Measurements from ENCODE around the gene UCHL1. TPM values are rescaled to one million over a fixed set of nuclear protein-coding genes. Genes with fewer than 3 reads are reported as not detected.

Gene UCHL1
- total and polyA plus RNA-seq, 4 donors: 411 to 1,287 (median 1,019) TPM

- Histone ChIP-seq H3K4me1 (ENCODE audit: control insufficient read depth, insufficient read depth, low read length) (peaks cover 18% of the 10 kb centered on the region), H3K27me3 (ENCODE audit: control insufficient read depth, insufficient read depth, low read length) (no peaks in the 10 kb centered on the region), H3K9me3 (ENCODE audit: control insufficient read depth, insufficient read depth, low read length) (no peaks in the 10 kb centered on the region), H3K36me3 (ENCODE audit: control insufficient read depth, insufficient read depth, low read length) (no peaks in the 10 kb centered on the region), H3K4me3 (ENCODE audit: low read depth, low read length) (no peak overlapping the region), H3K27ac (ENCODE audit: low read depth, low read length) (peak overlapping the region; percentile 11)
- 13% methylated on average over 4 of the region's 8 CpGs for WGBS (ENCODE audit: insufficient coverage)
- peak in 1 of 6 donors; percentile 36 for DNase-seq (ENCODE audit: low read depth in 4 of 6, low spot score in 6 of 6)
These were observed 41.9 kb upstream of the UCHL1 start for GRCh38 chr4:41214825-41215146.

- H3K9me3 ChIP-seq (ENCODE audit: control insufficient read depth, insufficient read depth, low read length): no peaks in the 10 kb centered on the region
- no peak overlapping the region for H3K4me3 ChIP-seq (ENCODE audit: low read depth, low read length)
- peak in 1 of 6 donors; percentile 48 for DNase-seq (ENCODE audit: low read depth in 4 of 6, low spot score in 6 of 6)
- H3K36me3 ChIP-seq (ENCODE audit: control insufficient read depth, insufficient read depth, low read length): no peaks in the 10 kb centered on the region
- no peak overlapping the region for H3K27ac ChIP-seq (ENCODE audit: low read depth, low read length)
- no peaks in the 10 kb centered on the region for H3K27me3 ChIP-seq (ENCODE audit: control insufficient read depth, insufficient read depth, low read length)
- 63% methylated on average over 5 of the region's 9 CpGs for whole genome bisulfite sequencing (ENCODE audit: insufficient coverage)
- peaks cover 15% of the 10 kb centered on the region for H3K4me1 ChIP-seq (ENCODE audit: control insufficient read depth, insufficient read depth, low read length)
These were observed 41.6 kb upstream of the UCHL1 start for GRCh38 chr4:41215155-41215554.

DNA sequence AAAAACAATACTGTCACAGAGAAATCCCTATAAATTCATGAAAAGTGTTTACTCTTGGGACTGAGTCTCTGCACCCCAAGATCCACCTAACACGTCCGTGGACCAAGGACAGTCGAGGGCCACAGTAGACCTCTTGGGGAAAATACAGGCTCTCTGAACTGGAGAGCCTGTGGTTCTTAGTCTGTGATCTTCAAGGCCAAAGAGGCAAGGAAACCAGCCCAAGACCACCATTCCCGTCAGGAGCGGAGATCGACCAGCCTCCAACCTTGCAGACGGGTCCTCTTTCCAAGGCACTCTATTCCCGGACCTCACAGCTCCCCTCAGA lies 40.8 kb upstream of the UCHL1 start:
- Histone ChIP-seq H3K4me3 (ENCODE audit: low read depth, low read length) (peak overlapping the region; percentile 78), H3K4me1 (ENCODE audit: control insufficient read depth, insufficient read depth, low read length) (peaks cover 15% of the 10 kb centered on the region), H3K27ac (ENCODE audit: low read depth, low read length) (peak overlapping the region; percentile 49), H3K9me3 (ENCODE audit: control insufficient read depth, insufficient read depth, low read length) (no peaks in the 10 kb centered on the region), H3K27me3 (ENCODE audit: control insufficient read depth, insufficient read depth, low read length) (no peaks in the 10 kb centered on the region), H3K36me3 (ENCODE audit: control insufficient read depth, insufficient read depth, low read length) (no peaks in the 10 kb centered on the region)
- WGBS (ENCODE audit: insufficient coverage): 9% methylated on average over 5 of the region's 8 CpGs
- no peak for DNase-seq (ENCODE audit: low read depth in 4 of 6, low spot score in 6 of 6)

DNA sequence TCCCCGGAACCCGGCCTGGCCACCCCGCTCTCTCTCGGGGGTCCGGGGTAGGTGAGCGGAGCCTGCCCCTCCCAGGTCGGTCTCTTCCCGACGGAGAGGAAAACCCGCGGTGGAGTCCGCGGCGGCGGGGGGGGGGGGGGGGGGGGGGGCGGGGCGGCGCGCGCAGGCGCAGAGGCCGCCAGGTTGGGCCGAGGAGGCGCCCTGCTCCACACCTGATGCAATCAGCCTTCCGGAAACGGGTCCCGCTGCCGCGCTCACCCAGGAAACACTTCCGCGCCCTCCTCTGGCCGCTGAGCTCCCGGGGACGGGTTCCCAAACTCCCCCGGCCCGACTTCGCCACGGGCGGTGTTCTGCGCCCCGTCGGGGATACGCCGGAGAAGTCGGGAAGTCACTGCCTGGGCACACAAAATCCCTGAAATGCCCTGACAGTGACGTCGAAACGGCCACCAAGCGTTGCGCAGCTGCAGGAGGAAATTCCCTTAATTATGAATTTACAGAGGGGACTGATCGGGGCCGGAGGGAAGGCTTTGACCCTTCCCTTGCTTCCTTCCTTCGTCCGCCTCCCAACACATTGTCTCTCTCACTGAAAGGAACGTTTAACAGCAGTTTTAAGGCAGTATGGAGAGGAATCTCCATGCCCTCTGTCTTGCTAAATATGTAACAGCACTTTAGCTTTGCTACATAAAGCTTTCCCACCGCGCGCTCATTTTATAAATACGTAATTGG lies 40.3 kb upstream of the UCHL1 start:
- H3K4me3 ChIP-seq (ENCODE audit: low read depth, low read length): peak overlapping the region; percentile 78
- H3K4me1 ChIP-seq (ENCODE audit: control insufficient read depth, insufficient read depth, low read length): peaks cover 15% of the 10 kb centered on the region
- DNase-seq (ENCODE audit: low read depth in 4 of 6, low spot score in 6 of 6): peak in 5 of 6 donors; percentile 46 to 94 (median 54)
- peak overlapping the region; percentile 74 for H3K27ac ChIP-seq (ENCODE audit: low read depth, low read length)
- H3K27me3 ChIP-seq (ENCODE audit: control insufficient read depth, insufficient read depth, low read length): no peaks in the 10 kb centered on the region
- no peaks in the 10 kb centered on the region for H3K9me3 ChIP-seq (ENCODE audit: control insufficient read depth, insufficient read depth, low read length)
- no peaks in the 10 kb centered on the region for H3K36me3 ChIP-seq (ENCODE audit: control insufficient read depth, insufficient read depth, low read length)
- 0% methylated on average over 35 of the region's 59 CpGs for WGBS (ENCODE audit: insufficient coverage)

- no peak for DNase-seq (ENCODE audit: low read depth in 4 of 6, low spot score in 6 of 6)
- Histone ChIP-seq H3K4me3 (ENCODE audit: low read depth, low read length) (peak overlapping the region; percentile 78), H3K9me3 (ENCODE audit: control insufficient read depth, insufficient read depth, low read length) (no peaks in the 10 kb centered on the region), H3K27ac (ENCODE audit: low read depth, low read length) (peak overlapping the region; percentile 74), H3K36me3 (ENCODE audit: control insufficient read depth, insufficient read depth, low read length) (no peaks in the 10 kb centered on the region), H3K27me3 (ENCODE audit: control insufficient read depth, insufficient read depth, low read length) (no peaks in the 10 kb centered on the region), H3K4me1 (ENCODE audit: control insufficient read depth, insufficient read depth, low read length) (peaks cover 15% of the 10 kb centered on the region)
- no CpG with 5 or more reads among the region's 2 CpGs for whole genome bisulfite sequencing (ENCODE audit: insufficient coverage)
These were observed 39.8 kb upstream of the UCHL1 start for GRCh38 chr4:41217020-41217333.

DNA sequence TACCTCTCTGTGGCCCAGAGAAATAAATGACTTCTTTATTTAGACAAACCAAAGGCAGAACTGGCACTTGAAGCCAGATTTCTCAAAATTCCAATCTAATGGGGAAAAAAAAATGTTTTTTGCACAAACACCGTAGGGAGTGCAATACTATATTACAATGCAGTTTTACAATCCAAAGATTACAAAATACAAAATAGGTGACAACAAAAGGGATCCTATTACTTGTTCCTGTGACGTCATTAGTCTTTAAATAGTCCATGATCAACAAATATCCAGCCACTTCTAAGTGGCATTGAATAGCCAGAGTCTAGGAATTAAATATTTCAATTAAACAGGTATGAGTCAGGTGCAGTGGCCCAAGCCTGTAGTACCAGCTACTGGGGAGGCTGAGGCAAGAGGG lies 39.4 kb upstream of the UCHL1 start:
- no CpG with 5 or more reads among the region's 2 CpGs for whole genome bisulfite sequencing (ENCODE audit: insufficient coverage)

GRCh38 chr4:41218703-41219102 lies 38.0 kb upstream of the UCHL1 start:
- peaks cover 15% of the 10 kb centered on the region for H3K4me1 ChIP-seq (ENCODE audit: control insufficient read depth, insufficient read depth, low read length)
- no peak overlapping the region for H3K4me3 ChIP-seq (ENCODE audit: low read depth, low read length)
- no peaks in the 10 kb centered on the region for H3K36me3 ChIP-seq (ENCODE audit: control insufficient read depth, insufficient read depth, low read length)
- no peaks in the 10 kb centered on the region for H3K27me3 ChIP-seq (ENCODE audit: control insufficient read depth, insufficient read depth, low read length)
- DNase-seq (ENCODE audit: low read depth in 4 of 6, low spot score in 6 of 6): no peak
- H3K27ac ChIP-seq (ENCODE audit: low read depth, low read length): no peak overlapping the region
- WGBS (ENCODE audit: insufficient coverage): no CpG with 5 or more reads among the region's 3 CpGs
- no peaks in the 10 kb centered on the region for H3K9me3 ChIP-seq (ENCODE audit: control insufficient read depth, insufficient read depth, low read length)

More for the DNA sequence above, 39.4 kb upstream of the UCHL1 start:
- Histone ChIP-seq H3K27me3 (ENCODE audit: control insufficient read depth, insufficient read depth, low read length) (no peaks in the 10 kb centered on the region), H3K4me3 (ENCODE audit: low read depth, low read length) (no peak overlapping the region), H3K9me3 (ENCODE audit: control insufficient read depth, insufficient read depth, low read length) (no peaks in the 10 kb centered on the region), H3K4me1 (ENCODE audit: control insufficient read depth, insufficient read depth, low read length) (peaks cover 15% of the 10 kb centered on the region), H3K27ac (ENCODE audit: low read depth, low read length) (no peak overlapping the region), H3K36me3 (ENCODE audit: control insufficient read depth, insufficient read depth, low read length) (no peaks in the 10 kb centered on the region)
- no peak for DNase-seq (ENCODE audit: low read depth in 4 of 6, low spot score in 6 of 6)

- Histone ChIP-seq H3K36me3 (ENCODE audit: control insufficient read depth, insufficient read depth, low read length) (no peaks in the 10 kb centered on the region), H3K4me1 (ENCODE audit: control insufficient read depth, insufficient read depth, low read length) (peaks cover 15% of the 10 kb centered on the region), H3K27ac (ENCODE audit: low read depth, low read length) (no peak overlapping the region), H3K4me3 (ENCODE audit: low read depth, low read length) (no peak overlapping the region), H3K27me3 (ENCODE audit: control insufficient read depth, insufficient read depth, low read length) (no peaks in the 10 kb centered on the region), H3K9me3 (ENCODE audit: control insufficient read depth, insufficient read depth, low read length) (no peaks in the 10 kb centered on the region)
- DNase-seq (ENCODE audit: low read depth in 4 of 6, low spot score in 6 of 6): no peak
- 94% methylated on average over 1 of the region's 3 CpGs for WGBS (ENCODE audit: insufficient coverage)
These were observed 37.2 kb upstream of the UCHL1 start for GRCh38 chr4:41219421-41219950.

DNA sequence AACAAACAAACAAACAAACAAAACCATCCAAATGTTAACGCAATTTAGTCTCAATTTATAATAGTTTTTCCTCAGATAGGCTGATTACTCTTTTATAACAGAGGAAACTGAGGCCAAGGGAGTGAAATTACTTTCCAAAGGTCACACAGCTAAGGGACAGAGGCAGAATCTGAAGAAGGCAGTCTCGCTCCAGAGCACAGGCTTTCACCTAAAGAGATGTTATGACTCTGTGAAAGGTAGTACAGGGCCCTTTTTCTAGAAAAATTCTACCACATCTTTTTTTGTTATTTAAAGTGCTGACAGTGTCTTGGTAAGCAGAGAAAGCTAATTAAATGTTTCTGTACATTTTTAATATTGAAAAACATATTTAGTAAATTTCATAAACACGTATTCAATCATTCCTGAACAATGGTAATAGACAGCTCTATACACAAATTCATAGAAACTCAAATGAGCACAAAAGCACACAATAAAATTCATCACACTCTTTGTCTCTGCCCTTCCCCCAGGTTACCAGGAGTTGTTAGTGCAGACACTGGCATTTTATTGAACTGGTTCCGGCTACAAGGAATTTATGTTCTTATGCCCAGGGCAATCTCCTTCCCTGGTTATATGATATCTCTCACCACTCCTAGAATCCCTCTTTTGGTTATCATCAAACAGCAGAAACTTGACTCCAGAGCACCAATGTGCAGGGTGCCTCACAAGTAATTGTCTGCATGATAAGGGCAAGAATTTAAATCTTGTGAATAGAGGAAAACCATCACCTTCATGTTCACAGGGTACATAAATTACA lies 34.7 kb upstream of the UCHL1 start:
- Histone ChIP-seq H3K27me3 (ENCODE audit: control insufficient read depth, insufficient read depth, low read length) (no peaks in the 10 kb centered on the region), H3K9me3 (ENCODE audit: control insufficient read depth, insufficient read depth, low read length) (no peaks in the 10 kb centered on the region), H3K27ac (ENCODE audit: low read depth, low read length) (no peak overlapping the region), H3K4me1 (ENCODE audit: control insufficient read depth, insufficient read depth, low read length) (no peaks in the 10 kb centered on the region), H3K4me3 (ENCODE audit: low read depth, low read length) (no peak overlapping the region), H3K36me3 (ENCODE audit: control insufficient read depth, insufficient read depth, low read length) (no peaks in the 10 kb centered on the region)
- no peak for DNase-seq (ENCODE audit: low read depth in 4 of 6, low spot score in 6 of 6)
- 29% methylated on average over 1 of the region's 4 CpGs for WGBS (ENCODE audit: insufficient coverage)

DNA sequence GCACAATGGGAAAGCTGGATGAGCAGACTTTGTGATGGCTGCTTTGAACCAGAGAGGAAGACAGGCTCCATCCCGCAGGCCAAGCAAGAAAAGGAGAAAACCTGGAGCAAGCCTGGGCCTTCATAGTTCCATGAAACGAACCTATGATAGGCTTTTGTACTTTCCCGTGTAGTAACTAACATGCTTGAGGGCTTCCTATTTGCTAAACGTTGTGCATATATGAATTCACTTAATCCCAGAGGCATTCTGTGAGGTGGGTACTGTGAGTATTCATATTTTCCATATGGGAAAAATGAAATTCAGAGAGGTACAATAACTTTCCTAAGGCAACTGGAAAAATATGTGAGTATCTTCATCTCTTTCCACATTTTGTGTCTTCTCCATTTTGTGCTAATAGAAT lies 28.8 kb upstream of the UCHL1 start:
- WGBS (ENCODE audit: insufficient coverage): 79% methylated on average over 2 of the region's 4 CpGs
- H3K9me3 ChIP-seq (ENCODE audit: control insufficient read depth, insufficient read depth, low read length): no peaks in the 10 kb centered on the region
- no peaks in the 10 kb centered on the region for H3K27me3 ChIP-seq (ENCODE audit: control insufficient read depth, insufficient read depth, low read length)

More for the DNA sequence above, 28.8 kb upstream of the UCHL1 start:
- H3K4me1 ChIP-seq (ENCODE audit: control insufficient read depth, insufficient read depth, low read length): no peaks in the 10 kb centered on the region
- no peaks in the 10 kb centered on the region for H3K36me3 ChIP-seq (ENCODE audit: control insufficient read depth, insufficient read depth, low read length)
- no peak overlapping the region for H3K27ac ChIP-seq (ENCODE audit: low read depth, low read length)
- no peak overlapping the region for H3K4me3 ChIP-seq (ENCODE audit: low read depth, low read length)
- DNase-seq (ENCODE audit: low read depth in 4 of 6, low spot score in 6 of 6): no peak
